Thyroid gland (tissue), 4 donors: ENCODE data around the gene MED27.

Experiments
- POLR2A ChIP-seq, 2 donors: fragments of 450-650 bp; IDR thresholded peaks; one replicate each; pipeline ENCODE4 v1.6.1; 2017; ENCODE audit warnings: antibody characterized with exemption in 2 of 2, mild to moderate bottlenecking in 2 of 2, moderate library complexity in 1 of 2
- TF ChIP-seq, protein P1 (sequence below), 6 experiments: fragments of 200-600 bp in 3 of 6; fragments of 450-650 bp in 3 of 6; sonication (generic) in 3 of 6; IDR thresholded peaks; one replicate each; pipeline ENCODE4 v1.5.1; 2016 to 2019; ENCODE audit warnings: antibody characterized with exemption in 6 of 6, mild to moderate bottlenecking in 2 of 6, inconsistent platforms in 1 of 6, moderate library complexity in 1 of 6

- TF ChIP-seq, protein P1, sequence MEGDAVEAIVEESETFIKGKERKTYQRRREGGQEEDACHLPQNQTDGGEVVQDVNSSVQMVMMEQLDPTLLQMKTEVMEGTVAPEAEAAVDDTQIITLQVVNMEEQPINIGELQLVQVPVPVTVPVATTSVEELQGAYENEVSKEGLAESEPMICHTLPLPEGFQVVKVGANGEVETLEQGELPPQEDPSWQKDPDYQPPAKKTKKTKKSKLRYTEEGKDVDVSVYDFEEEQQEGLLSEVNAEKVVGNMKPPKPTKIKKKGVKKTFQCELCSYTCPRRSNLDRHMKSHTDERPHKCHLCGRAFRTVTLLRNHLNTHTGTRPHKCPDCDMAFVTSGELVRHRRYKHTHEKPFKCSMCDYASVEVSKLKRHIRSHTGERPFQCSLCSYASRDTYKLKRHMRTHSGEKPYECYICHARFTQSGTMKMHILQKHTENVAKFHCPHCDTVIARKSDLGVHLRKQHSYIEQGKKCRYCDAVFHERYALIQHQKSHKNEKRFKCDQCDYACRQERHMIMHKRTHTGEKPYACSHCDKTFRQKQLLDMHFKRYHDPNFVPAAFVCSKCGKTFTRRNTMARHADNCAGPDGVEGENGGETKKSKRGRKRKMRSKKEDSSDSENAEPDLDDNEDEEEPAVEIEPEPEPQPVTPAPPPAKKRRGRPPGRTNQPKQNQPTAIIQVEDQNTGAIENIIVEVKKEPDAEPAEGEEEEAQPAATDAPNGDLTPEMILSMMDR (IDR thresholded peaks at IDR 0.05), result no peak
- TF ChIP-seq POLR2A (IDR thresholded peaks at IDR 0.05), result no peak
Measured at GRCh38 chr9:131814707-131815106, 265.0 kb downstream of the MED27 start.
